22Rv1 (cell line): ENCODE measurements around the gene RPN1.
A peak's percentile ranks its signal among the peaks of the same experiment; 100 is the strongest.

Experiments
- H3K27ac ChIP-seq: fragments of 450-650 bp; 2 replicates; pipeline ENCODE4 v1.5.1; 2017
- ZFX ChIP-seq: fragments of 450-650 bp; IDR thresholded peaks from 2 replicates; pipeline ENCODE4 v1.6.1; 2017; ENCODE audit warnings: antibody characterized with exemption, borderline replicate concordance
- TF ChIP-seq, protein P1 (sequence below): fragments of 450-650 bp; IDR thresholded peaks from 2 replicates; pipeline ENCODE4 v1.5.1; 2017; ENCODE audit warnings: mild to moderate bottlenecking

Gene RPN1

DNA sequence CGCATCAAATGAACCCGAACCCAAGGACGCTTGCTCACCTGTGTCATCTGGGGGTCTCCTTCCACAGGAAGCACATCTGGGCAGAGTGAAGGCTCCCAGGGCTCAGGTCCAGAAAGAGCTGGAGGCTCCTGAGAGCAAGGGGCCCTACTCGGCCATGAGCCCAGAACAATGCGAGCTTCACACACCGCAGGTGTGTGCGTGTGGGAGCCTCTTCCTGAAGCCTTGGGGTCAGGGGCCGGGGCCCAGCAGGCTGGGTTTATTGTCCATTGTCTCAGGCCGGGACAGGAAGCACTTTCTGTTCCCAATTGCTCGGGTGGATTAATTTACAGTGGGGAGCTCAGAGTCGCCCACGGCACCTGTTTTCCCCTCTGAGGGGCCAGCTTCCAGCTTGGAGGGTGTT, 74.8 kb downstream of the RPN1 start:
- TF ChIP-seq, protein P1, sequence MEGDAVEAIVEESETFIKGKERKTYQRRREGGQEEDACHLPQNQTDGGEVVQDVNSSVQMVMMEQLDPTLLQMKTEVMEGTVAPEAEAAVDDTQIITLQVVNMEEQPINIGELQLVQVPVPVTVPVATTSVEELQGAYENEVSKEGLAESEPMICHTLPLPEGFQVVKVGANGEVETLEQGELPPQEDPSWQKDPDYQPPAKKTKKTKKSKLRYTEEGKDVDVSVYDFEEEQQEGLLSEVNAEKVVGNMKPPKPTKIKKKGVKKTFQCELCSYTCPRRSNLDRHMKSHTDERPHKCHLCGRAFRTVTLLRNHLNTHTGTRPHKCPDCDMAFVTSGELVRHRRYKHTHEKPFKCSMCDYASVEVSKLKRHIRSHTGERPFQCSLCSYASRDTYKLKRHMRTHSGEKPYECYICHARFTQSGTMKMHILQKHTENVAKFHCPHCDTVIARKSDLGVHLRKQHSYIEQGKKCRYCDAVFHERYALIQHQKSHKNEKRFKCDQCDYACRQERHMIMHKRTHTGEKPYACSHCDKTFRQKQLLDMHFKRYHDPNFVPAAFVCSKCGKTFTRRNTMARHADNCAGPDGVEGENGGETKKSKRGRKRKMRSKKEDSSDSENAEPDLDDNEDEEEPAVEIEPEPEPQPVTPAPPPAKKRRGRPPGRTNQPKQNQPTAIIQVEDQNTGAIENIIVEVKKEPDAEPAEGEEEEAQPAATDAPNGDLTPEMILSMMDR: no peak
- TF ChIP-seq ZFX: no peak
- no peak overlapping the region for H3K27ac ChIP-seq

DNA sequence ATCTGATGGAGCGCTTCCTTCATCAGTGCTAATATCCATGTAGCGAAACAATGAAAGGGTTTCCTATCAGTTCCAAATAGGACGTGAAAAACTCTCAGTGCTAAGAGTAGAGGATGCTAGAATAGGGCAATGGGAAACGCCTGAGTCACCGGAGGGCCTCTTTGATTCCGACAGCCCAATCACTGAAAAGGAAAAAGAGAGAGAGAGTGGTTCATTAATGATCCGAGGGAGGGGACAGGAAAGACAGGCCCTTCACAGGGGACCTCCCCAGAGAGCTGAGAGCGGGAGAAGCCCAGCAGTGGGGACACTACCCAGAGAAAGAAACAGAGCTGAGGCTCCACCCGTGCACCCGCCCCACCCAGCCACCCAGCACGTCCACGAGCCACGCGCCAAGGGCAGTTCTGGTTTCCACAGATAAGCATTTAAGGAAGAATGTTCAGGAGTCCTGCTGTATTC, 76.9 kb downstream of the RPN1 start:
- no peak for TF ChIP-seq ZFX
- TF ChIP-seq, protein P1: no peak
- H3K27ac ChIP-seq: no peak overlapping the region

DNA sequence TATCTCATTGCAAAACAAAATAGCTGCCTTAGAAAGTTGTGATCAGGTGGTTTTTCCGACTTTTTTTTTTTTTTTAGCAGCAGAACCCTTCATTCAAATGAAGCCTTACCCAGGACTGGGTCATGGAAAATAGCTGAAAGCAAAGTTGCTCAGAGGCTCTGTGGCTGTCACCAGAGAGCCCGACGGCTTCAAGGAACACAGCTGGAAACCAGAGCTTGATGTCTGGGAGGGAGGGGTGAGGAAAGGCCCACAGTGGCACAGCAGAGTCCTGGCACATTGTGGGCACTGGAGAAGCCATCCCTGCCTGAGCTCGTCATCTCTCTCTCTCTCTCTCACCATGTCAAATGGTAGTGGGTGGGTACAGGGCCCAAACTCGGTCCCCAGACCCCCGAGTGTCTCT, 77.5 kb downstream of the RPN1 start:
- H3K27ac ChIP-seq: no peak overlapping the region

GRCh38 chr3:128572644-128573105, 77.9 kb downstream of the RPN1 start:
- no peak for TF ChIP-seq ZFX
- TF ChIP-seq, protein P1: peak; percentile 50
- no peak overlapping the region for H3K27ac ChIP-seq

More for the DNA sequence above, 77.5 kb downstream of the RPN1 start:
- TF ChIP-seq, protein P1: no peak
- no peak for TF ChIP-seq ZFX

DNA sequence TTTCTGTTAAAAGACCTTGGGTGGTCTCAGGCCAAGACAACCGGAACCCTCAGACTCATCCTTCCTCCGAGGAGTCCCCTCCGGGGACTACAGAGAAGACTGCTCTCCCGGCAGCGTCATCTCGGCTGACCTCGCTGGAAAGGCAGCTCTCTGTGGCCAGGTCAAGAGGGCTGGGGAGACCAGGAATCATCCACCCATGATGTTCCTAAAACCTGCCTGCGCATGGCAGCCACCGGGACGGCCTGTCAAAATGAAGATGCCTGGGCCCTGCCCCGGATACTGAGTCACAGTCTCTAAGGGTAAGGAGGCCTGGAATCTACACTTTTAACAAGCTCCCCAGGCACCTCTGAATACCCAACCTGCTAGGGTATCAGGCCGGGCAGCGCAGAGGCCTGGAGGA, 78.6 kb downstream of the RPN1 start:
- no peak for TF ChIP-seq ZFX
- TF ChIP-seq, protein P1: no peak
- H3K27ac ChIP-seq: no peak overlapping the region
